GM18873 (cell line): ENCODE data around the gene C1orf21.

Source experiments
- ATAC-seq: cut with Tn5 transposase; IDR thresholded peaks from one replicate; pipeline ENCODE4 v1.9.1; 2021; ENCODE audit warnings: mild to moderate bottlenecking, moderate library complexity, moderate number of reproducible peaks; ENCODE audit not compliant: unreplicated experiment, low FRiP score

The C1orf21 gene

GRCh38 chr1:184539580-184539979 is 152.8 kb downstream of the C1orf21 start:
- no peak for ATAC-seq

GRCh38 chr1:184541537-184542152 is 154.8 kb downstream of the C1orf21 start:
- no peak for ATAC-seq

GRCh38 chr1:184542291-184542690 is 155.5 kb downstream of the C1orf21 start:
- no peak for ATAC-seq

- no peak for ATAC-seq
These were observed 158.8 kb downstream of the C1orf21 start for GRCh38 chr1:184545601-184546000.

GRCh38 chr1:184552446-184552845 is 165.6 kb downstream of the C1orf21 start:
- ATAC-seq, result no peak

- no peak for ATAC-seq
These were observed 167.0 kb downstream of the C1orf21 start for GRCh38 chr1:184553845-184554244.

- no peak for ATAC-seq
These were observed 169.1 kb downstream of the C1orf21 start for GRCh38 chr1:184555665-184556641.

GRCh38 chr1:184556665-184557064 is 169.8 kb downstream of the C1orf21 start:
- ATAC-seq, result no peak

GRCh38 chr1:184557423-184558347 is 170.9 kb downstream of the C1orf21 start:
- ATAC-seq, result no peak

GRCh38 chr1:184558691-184559090 is 171.9 kb downstream of the C1orf21 start:
- no peak for ATAC-seq

- no peak for ATAC-seq
These were observed 172.4 kb downstream of the C1orf21 start for GRCh38 chr1:184559117-184559713.

- no peak for ATAC-seq
These were observed 176.0 kb downstream of the C1orf21 start for GRCh38 chr1:184562806-184563205.

- no peak for ATAC-seq
These were observed 176.5 kb downstream of the C1orf21 start for GRCh38 chr1:184563308-184563707.

GRCh38 chr1:184567009-184567408 is 180.2 kb downstream of the C1orf21 start:
- ATAC-seq, result no peak

- ATAC-seq, result no peak
These were observed 180.8 kb downstream of the C1orf21 start for GRCh38 chr1:184567637-184568036.

GRCh38 chr1:184568148-184568547 is 181.3 kb downstream of the C1orf21 start:
- ATAC-seq, result no peak

GRCh38 chr1:184569106-184569505 is 182.3 kb downstream of the C1orf21 start:
- ATAC-seq, result no peak

- no peak for ATAC-seq
These were observed 187.8 kb downstream of the C1orf21 start for GRCh38 chr1:184574588-184574987.

GRCh38 chr1:184576822-184577221 is 190.0 kb downstream of the C1orf21 start:
- no peak for ATAC-seq

- ATAC-seq, result no peak
These were observed 190.5 kb downstream of the C1orf21 start for GRCh38 chr1:184577319-184577718.
